HG03432 (cell line): Measurements from ENCODE around the gene DCAF7.

Experiments used
- ATAC-seq: cut with Tn5 transposase; IDR thresholded peaks from one replicate; pipeline ENCODE4 v1.9.1; 2021; ENCODE audit warnings: mild to moderate bottlenecking, moderate library complexity; ENCODE audit not compliant: unreplicated experiment

DCAF7 gene

DNA sequence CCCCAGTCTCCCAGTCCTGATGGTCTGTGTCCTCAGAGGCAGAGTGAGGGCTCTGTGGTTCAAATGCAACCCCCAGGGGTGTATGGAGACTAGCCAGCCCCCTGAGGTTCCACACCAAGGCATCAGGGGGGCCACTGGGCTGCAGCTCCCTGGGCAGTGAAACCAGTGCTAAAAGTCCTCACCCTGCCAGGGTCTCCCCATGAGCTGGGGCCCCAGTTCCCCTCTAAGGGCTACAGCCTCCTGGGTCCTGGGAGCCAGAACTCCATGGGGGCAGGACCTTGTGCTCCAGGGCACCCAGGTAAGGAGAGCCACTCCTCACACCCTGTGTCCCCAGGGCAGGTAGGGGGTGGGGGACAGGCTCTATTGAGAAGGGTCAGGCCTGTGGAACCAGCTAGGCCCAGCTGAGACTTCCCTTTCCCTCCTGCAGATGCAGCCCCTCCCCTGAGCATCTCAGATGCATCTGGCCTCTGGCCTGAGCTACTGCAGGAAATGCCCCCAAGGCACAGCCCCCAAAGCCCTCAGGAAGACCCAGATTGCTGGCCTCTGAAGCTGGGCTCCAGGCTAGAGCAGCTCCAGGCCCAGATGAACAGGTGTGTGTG, 6.4 kb upstream of the DCAF7 start:
- no peak for ATAC-seq

DNA sequence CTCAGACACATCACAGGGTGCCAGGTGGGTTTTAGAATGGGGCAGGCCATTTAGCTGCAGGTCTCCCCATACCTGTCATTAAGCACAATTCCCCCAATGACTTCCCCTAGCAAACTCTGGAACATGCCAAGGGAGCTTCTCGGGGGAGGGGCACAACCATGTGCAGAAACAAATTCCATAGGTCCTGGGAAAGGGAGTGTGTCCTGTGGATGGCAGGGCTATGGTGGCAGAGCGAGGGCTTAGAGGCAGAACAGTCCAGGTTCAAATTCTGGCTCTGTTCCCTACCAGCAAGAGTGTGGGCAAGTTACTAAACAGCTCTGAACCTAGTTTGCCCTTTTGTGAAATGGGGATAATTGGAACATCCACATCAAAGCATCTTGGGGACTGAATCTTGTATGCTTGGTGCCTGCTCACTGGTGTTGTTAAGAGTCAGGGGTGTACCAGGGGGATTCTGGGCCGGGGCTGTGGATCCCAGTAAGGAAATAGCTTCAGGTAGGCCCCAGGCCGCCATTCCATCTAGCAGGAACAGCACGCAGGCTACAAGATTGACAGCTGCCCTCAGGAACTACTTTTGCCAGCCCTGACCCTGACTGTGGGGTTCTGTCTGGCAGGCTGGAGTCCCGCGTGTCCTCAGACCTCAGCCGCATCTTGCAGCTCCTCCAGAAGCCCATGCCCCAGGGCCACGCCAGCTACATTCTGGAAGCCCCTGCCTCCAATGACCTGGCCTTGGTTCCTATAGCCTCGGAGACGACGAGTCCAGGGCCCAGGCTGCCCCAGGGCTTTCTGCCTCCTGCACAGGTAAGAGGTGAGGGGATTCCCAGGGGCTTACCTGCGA, 5.6 kb upstream of the DCAF7 start:
- no peak for ATAC-seq

DNA sequence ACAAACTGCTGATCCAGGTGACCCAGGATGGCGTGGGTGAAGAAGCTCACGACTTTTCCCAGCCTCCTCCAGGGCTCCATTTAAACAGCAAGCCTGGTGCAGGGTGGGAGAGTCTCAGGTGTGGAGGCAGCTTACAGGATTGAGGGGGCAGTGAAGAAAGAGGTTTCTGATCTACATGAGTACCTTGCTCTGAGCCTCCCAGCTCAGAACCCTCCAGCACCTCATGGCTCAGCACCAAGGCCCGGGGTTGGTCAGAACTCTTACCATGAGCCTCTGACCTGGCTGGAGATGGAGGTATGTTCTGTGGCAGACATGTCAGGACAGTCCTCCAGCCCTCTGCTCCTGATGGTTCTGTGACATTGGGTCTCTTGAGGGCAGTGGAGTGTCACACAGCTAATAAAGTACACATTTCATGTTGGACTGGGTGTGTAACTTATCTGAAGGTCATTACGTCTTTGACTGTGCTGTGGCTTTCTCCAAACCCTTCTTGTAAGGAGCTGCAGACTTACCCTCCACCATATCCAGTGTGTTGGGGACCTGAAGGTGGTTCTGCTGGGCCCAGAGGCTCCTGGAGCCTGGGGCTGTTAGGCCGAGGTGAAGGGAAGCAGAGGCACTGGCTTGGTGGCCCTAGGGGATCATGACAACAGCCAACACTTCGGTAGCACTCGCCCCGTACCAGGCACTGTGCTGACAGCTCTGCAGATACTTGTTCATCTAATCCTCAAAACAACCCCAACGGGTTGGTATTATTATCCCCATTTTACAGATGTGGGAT, 3.8 kb upstream of the DCAF7 start:
- no peak for ATAC-seq

DNA sequence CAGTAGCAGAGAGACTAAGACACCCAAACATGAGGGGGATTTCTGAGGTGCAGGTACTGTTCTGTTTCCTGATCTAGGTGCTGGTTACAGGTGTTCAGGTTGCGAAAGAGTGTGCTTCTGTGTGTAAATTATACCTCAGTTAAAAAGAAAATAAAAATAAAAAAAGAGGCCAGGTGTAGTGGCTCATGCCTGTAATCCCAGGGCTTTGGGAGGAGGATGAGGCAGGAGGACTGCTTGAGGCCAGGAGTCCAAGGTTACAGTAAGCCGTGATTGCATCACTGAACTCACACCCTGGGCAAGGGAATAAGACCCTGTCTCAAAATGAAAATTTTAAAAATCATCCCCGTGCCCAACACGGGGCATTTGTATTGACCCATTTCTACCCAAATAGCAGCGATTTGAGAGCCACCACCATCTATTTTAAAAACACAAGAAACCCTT, 3.2 kb upstream of the DCAF7 start:
- no peak for ATAC-seq

DNA sequence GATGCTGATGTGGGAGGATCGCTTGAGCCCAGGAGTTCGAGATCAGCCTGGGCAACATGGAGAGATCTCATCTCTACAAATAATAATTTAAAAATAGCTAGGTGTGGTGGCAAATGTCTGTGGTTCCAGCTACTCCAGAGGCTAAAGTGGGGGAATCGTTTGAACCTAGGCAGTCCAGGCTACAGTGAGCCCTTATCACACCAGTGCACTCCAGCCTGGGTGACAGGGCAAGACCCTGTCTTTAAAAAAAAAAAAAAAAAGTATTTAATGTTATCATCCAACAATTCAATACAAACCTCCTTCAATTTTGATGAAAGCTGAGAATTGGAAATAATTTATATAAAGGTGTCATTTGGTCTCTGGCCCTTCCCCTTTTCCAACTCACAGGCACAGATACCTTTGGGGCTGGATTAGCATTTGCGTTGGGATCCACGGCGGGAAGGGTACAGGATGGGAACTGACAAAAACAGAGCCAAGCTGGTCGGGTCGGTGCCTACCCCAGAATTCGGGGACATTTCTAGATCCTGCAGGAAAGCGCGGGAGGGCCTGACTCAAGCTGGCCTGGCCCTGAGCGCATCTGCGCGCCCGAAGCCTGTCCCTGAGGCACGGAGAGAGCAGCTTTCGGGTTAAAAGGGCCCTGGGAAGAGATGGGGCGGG, 860 bp upstream of the DCAF7 start:
- peak; percentile 27 for ATAC-seq

DNA sequence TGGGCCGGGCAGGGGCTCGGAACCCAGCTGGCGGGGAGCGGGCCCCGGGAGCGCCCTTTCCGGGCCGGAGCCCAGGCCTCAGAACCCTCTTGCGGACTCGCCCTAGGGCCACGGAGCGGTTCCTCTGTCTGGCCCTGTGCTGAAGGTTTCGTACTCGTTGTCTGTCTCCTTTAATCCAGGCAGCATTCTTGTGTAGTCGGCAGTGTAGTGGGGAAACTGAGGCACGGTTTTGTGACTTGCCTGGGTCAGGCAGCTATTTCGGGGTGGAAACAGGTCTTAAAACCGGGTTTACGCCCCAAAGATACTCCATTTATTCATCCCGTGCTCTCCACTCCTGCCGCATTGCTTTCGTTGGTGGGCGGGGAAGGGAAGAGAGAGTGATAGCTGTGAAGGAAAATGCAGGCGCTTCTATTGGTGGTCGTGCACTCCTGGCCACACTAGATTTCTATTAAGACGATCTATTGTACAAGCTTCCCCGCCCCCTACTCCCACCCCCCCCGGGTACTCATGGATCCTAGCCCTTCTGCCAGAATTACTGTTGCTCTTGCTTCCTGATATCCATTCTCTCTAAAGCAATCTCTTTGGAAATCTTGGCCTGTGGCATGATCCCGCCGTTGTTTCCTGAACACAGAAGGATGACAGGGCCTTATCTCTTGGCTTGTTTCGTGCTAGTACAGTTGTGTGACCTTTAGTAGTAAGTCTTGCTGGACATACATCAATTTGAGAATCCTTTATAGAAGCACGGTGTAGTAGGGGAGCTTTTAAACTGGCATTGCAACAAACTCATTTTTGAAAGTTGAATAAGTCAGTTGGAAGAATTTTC, 751 bp downstream of the DCAF7 start:
- ATAC-seq: peak; percentile 4

DNA sequence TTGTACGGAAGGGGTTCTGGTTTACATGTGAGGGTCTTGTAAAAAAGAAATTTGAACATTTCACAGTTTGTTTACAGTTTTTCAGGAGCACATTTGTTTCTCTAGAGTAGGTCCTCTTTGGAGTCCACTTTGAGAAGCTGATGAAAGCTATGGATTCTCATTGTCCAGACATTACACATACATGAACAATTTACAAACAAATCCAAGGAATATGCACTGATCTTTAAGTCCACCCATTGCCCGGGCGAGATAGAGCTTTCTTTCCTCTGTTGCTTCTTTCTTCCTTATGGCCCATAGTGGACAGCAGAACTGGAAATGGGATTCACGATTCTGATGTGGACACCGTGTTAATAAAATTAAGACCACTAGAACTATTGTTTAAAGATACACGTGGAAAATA, 1.9 kb downstream of the DCAF7 start:
- no peak for ATAC-seq

DNA sequence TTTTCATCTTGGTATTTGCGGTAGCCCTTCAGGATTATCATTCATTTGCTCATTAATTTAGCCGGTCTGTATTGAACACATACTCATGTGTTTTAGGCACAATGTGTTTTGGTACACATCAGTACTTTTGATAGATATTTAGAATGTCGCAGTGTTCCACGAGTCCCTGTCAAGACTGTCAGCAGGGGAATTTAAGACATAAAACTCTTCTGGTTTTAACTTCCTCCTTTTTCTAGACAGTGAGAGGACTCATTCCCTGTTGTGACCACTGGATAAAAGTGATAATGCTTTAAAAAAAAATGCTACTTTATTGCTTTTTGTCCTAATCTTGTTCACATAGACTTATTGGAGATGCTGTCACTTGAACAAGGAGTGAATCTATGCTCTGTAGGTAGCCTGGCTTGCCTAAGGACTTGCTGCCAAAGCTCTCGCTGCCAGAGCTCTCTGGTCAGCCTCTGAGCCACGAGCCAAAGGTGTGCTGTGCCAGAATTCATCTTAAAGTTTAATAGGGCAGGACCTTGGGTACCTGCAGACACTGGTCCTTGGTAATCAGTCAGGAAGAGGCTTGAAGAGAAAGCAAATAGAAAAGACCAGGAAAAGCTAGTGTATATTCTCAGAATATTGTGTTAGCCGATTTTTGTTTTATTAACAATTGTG, 5.4 kb downstream of the DCAF7 start:
- no peak for ATAC-seq

DNA sequence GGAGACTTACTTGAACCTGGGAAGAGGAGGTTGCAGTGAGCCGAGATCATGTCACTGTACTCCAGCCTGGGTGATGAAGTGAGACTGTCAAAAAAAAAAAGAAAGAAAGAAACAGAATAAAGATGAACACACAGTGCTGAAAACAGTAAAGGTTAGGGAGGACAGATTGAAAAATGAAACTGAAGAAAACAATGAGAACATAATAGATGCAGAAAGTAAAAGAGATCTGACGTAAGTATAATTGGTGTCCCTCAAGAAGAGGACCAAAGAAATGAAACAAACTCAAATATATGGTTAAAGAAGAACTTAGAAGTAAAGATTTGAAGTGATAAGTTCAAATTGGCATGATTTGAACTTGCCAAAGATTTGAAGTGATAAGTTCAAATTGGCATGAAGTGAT, 7.1 kb downstream of the DCAF7 start:
- no peak for ATAC-seq

DNA sequence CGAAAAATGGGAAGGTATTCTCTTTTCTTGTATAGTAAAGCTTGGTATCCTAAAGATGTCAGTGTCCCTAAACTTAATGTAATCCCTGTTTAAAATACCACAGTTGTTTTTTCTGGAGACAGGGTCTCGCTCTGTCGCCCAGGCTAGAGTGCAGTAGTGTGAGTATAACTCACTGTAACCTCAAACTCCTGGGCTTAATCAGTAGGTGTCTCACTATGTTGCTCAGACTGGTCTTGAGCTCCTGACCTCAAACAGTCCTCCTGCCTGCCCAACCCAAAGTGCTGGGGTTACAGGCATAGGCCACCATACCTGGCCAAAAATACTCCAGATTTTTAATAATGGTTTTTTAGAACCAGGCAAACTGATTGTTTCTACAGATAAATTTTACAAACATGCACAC, 8.2 kb downstream of the DCAF7 start:
- ATAC-seq: no peak

DNA sequence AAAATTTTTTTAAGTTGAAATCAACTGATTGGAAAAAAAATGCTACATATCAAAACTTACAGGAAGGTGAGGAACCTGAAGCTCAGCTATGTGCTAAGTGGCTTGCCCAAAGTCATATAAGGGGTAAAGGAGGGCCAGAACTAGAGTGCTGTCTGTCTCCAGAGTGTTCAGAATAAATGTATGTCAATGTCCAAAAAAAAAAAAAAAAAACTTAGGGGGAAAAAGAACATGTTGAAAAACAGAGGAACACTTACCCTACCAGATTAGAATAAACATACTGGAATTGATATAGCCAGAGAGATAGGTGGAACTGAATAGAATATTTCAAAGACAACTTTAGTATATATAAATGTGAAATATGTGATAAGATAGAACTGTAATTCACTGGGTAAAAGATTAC, 11.5 kb downstream of the DCAF7 start:
- ATAC-seq: no peak

DNA sequence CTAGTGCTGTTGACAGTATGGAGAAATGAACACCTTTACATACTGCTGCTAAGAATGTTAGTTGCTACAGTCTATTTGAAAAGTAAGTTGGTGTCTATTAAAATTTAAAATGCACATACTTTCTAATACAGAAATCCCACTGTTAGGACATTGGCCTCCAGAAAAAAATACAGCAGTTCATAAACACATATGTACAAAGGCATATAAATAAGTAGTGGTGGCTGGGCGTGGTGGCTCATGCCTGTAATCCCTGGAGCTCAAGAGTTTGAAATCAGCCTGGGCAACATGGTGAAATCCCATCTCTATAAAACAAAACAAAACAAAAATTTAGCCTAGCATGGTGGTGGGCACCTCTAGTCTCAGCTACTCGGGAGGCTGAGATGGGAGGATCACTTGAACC, 13.1 kb downstream of the DCAF7 start:
- ATAC-seq: no peak

DNA sequence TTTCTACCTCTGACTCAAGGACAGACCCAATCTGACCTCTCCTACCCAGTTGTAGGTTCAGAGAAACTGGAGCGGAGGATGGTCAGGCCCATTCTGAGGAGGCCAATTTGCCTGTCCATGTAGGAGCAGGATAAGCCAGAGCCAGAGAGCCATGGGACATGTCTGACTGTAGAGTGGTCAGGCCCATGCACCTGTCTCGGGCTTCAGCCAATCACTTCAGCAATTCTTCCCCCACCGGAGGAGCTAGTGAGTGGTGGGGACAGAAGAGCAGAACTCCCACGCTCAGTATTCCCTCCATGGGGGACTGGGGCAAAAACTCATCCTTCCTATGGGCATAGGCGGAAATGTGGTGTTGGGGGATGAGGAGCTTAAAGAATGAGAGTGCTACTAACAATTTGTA, 14.3 kb downstream of the DCAF7 start:
- no peak for ATAC-seq

DNA sequence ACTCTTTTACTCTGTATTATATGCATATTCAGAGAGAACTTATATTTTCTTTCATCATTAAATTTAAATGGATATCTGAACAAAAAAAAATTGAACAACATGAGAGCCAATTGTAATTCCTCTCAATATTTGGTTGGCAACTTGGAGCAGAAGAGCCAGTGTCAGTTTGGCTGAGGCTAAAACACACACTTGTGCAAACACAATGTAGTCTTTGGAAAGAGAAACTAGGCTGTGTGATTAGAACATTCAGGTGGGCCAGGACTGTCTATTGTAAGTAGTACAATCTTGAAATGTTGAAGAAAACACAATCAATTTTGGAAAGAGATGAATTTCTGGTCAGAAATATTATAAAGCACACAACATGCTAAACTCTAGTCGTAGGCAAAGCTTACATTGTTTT, 17.0 kb downstream of the DCAF7 start:
- no peak for ATAC-seq

DNA sequence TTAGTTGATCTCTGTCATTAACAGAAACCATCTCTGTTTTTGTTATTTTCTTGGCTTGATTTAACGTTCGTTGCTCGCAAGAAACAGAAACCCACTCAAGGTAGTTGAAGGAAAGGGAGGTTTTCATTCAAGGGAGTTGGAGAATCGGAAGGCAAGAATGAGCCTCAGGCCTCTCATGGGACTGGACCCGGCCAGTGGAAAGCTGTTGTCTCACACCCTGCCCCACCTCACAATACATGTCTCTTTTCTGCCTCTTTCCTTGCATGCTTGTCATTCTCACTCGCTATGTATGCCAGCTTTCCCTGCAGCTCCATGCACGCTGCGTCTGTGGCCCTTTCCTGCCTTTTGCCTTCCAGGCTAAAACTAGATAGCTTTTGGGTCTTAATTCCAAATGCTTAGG, 18.3 kb downstream of the DCAF7 start:
- no peak for ATAC-seq

DNA sequence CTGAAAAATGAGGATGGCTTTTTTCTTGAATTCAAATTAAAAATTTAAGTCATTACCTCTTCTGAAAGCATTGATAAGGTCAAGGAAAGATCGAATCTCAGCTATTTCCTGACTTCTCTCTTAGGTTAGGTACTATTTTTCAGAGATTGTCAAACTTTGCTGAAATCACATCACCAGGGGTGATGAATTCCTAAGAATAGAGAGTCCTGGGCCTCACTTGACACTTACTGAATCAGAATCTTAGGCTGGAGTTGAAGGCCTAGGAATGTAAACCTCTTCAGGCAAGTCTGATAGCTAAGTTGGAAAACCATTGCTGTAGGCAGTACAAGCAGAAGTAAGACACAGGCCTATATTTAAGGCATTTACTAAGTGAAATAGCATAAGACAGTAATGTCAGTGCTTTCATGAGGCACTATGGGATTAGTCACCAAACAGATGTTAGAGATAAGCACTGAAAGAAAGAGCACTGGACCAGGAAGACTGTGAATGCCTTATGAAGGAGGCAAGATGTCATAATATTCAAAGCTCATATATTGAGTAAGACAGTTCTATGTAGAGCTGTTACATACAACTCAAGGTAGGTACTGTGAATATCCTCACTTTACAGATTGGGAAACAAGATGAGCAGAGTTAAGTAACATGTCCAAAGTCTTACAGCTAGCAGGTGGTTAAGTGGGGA, 21.5 kb downstream of the DCAF7 start:
- ATAC-seq: no peak

DNA sequence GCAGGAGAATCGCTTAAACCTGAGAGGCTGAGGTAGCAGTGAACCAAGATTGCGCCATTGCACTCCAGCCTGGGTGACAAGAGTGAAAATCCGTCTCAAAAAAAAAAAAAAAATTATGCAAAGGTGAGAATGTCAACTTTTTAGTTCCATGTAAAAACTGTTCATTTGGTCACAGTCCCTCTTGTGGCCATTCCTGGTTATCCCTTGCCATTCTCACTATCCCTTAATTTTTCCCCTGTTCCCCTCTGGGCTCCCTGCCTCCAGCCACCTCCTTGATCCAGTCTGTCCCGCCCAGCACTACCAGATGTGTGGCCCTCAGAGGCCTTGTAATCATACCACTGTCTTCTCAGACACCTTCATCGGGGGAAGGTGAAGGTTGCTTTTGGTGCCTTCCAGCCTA, 23.4 kb downstream of the DCAF7 start:
- ATAC-seq: no peak

DNA sequence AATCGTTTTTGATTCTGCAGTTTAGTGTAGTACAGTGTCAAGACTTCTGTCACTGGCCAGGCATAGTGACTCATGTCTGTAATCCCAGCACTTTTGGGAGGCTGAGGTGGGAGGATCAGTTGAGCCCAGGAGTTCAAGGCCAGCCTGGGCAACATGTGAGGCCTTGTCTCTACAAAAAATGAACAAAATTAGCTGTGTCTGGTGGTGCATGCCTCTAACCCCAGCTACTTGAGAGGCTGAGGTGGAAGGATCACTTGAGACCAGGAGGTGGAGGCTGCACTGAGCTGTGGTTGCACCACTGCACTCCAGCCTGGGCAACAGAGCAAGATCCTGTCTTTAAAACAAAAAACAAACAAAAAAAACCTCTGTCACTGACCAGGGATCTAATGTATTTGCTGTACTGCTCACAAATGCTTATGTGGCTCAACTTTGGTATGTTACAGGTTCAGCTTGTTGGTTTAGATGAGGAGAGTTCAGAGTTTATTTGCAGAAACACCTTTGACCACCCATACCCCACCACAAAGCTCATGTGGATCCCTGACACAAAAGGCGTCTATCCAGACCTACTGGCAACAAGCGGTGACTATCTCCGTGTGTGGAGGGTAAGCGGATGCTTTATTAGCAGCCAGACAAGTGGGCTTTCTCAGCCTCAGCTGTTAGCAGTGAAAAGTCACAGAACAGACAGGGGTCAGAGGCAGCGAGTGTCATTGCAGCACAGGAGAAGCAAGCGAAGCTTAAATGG, 27.9 kb downstream of the DCAF7 start:
- no peak for ATAC-seq

DNA sequence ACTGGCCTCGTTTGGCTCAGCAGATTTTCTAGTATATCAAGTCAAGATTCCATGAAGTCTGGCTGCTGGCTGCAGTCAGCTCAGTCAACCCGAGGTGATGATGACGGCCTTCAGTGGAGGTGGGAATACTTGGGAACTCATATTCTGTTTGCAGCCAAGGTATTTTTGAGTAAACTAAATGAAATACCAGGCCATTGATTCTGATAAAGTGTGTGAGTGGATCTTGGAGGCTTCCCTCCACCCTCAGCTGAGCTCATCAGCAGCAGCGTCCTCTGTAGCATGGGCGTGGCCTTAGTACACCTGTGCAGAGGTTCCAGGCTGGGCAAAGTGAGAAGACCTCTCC, 28.5 kb downstream of the DCAF7 start:
- ATAC-seq: no peak
